ENCODE data around the gene NRCAM.

- TF ChIP-seq CTCF (IDR thresholded peaks at IDR 0.05) = no peak
- no peak for TF ChIP-seq POLR2A (IDR thresholded peaks at IDR 0.05)
These were observed 161.6 kb downstream of the NRCAM start for GRCh38 chr7:108294595-108294994.
